ENCODE measurements around the gene ANHX. TPM values are rescaled to one million over a fixed set of nuclear protein-coding genes. Genes with fewer than 3 reads are reported as not detected.

Gene ANHX
- total RNA-seq, 1 experiment from 2014 or later: not detected

DNA sequence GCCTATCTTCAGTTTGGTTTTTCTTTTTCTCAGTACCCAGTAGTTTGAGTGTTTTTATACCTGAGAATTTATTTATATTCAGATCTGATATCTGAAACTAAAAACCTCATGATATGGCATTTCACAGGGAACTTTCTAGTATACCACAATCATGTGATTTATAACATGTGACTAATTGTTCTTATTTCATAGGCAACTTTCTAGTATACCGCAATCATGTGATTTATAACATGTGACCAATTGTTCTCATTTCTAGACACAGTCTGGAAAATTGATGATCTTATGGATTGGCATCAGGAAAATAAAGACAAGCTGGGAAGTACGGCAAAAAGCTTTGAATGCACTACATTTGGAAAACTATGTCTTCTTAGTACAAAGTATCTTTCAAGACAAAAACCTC, 33.8 kb downstream of the ANHX start:
- Histone ChIP-seq H3K4me3 (ENCODE audit: low read depth, low read length, poor library complexity, severe bottlenecking) (no peak overlapping the region), H3K36me3 (ENCODE audit: insufficient read depth, low read length, poor library complexity, severe bottlenecking) (peaks cover 45% of the 10 kb centered on the region), H3K4me1 (ENCODE audit: insufficient read depth, low read length, poor library complexity, severe bottlenecking) (no peaks in the 10 kb centered on the region), H3K27ac (ENCODE audit: low read depth, low read length, poor library complexity, severe bottlenecking) (no peak overlapping the region), H3K27me3 (replicated peaks; ENCODE audit: insufficient read depth, low read depth, low read length, poor library complexity) (no peaks in the 10 kb centered on the region), H3K9me3 (ENCODE audit: low read depth, low read length, poor library complexity, severe bottlenecking) (peaks cover 66% of the 10 kb centered on the region)
- no TSS peak for BruUV-seq (replicated peaks)
- intact Hi-C loops (cut with micrococcal nuclease; ENCODE audit: unreplicated experiment): no loop called here
- no peak for DNase-seq (ENCODE audit: low spot score)
- CTCF ChIA-PET: no interaction called here
- POLR2A ChIA-PET (ENCODE audit: low non-redundant PET): no interaction called here
- TF ChIP-seq, protein P1, sequence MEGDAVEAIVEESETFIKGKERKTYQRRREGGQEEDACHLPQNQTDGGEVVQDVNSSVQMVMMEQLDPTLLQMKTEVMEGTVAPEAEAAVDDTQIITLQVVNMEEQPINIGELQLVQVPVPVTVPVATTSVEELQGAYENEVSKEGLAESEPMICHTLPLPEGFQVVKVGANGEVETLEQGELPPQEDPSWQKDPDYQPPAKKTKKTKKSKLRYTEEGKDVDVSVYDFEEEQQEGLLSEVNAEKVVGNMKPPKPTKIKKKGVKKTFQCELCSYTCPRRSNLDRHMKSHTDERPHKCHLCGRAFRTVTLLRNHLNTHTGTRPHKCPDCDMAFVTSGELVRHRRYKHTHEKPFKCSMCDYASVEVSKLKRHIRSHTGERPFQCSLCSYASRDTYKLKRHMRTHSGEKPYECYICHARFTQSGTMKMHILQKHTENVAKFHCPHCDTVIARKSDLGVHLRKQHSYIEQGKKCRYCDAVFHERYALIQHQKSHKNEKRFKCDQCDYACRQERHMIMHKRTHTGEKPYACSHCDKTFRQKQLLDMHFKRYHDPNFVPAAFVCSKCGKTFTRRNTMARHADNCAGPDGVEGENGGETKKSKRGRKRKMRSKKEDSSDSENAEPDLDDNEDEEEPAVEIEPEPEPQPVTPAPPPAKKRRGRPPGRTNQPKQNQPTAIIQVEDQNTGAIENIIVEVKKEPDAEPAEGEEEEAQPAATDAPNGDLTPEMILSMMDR (conservative IDR thresholded peaks at IDR 0.05; ENCODE audit: low read depth, low read length): no peak
- TF ChIP-seq EZH2 (IDR thresholded peaks at IDR 0.05; ENCODE audit: borderline replicate concordance, low read depth, low read length, poor library complexity, severe bottlenecking): no peak

DNA sequence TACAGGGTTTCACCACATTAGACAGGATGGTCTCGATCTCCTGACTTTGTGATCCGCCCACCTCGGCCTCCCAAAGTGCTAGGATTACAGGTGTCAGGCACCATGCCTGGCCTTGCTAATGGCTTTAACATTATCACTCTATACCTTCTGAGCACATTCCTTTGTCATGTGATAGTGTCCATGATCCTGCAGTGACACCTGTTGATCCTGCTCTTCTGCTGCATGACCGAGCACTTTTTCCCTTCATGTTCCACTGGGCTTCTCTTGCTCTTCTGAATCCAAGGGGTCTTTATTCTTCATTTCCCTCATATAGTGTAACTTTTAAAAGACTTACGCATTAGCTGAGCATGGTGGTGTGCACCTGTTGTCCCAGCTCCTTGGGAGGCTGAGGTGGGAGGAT, 42.8 kb downstream of the ANHX start:
- CTCF ChIA-PET: no interaction called here
- Histone ChIP-seq H3K36me3 (ENCODE audit: insufficient read depth, low read length, poor library complexity, severe bottlenecking) (peaks cover 80% of the 10 kb centered on the region), H3K27me3 (replicated peaks; ENCODE audit: insufficient read depth, low read depth, low read length, poor library complexity) (no peaks in the 10 kb centered on the region), H3K4me3 (ENCODE audit: low read depth, low read length, poor library complexity, severe bottlenecking) (no peak overlapping the region), H3K27ac (ENCODE audit: low read depth, low read length, poor library complexity, severe bottlenecking) (no peak overlapping the region), H3K4me1 (ENCODE audit: insufficient read depth, low read length, poor library complexity, severe bottlenecking) (no peaks in the 10 kb centered on the region), H3K9me3 (ENCODE audit: low read depth, low read length, poor library complexity, severe bottlenecking) (peaks cover 74% of the 10 kb centered on the region)
- TF ChIP-seq, protein P1 (conservative IDR thresholded peaks at IDR 0.05; ENCODE audit: low read depth, low read length): no peak
- no peak for TF ChIP-seq EZH2 (IDR thresholded peaks at IDR 0.05; ENCODE audit: borderline replicate concordance, low read depth, low read length, poor library complexity, severe bottlenecking)
- DNase-seq (ENCODE audit: low spot score): no peak
- BruUV-seq (replicated peaks): no TSS peak
- intact Hi-C loops (cut with micrococcal nuclease; ENCODE audit: unreplicated experiment): no loop called here
- POLR2A ChIA-PET (ENCODE audit: low non-redundant PET): no interaction called here

DNA sequence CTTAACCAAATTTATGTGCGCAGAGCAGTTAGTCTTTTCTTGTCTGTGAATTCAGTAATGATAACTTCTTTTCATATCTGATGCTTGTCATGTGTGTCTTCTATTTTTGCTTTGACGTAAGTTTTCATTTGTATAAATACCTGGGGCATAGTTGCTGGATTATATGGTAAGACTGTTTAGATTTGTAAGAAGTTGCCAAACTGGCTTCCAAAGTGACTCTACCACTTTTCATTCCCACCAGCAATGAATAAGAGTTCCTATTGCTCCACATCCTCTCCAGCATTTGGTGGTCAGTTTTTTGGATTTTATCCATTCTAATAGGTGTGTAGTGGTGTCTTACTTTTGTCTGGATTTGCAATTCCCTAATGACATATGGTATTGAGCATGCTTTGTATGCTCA, 45.5 kb downstream of the ANHX start:
- Histone ChIP-seq H3K4me3 (ENCODE audit: low read depth, low read length, poor library complexity, severe bottlenecking) (no peak overlapping the region), H3K4me1 (ENCODE audit: insufficient read depth, low read length, poor library complexity, severe bottlenecking) (no peaks in the 10 kb centered on the region), H3K27me3 (replicated peaks; ENCODE audit: insufficient read depth, low read depth, low read length, poor library complexity) (no peaks in the 10 kb centered on the region), H3K36me3 (ENCODE audit: insufficient read depth, low read length, poor library complexity, severe bottlenecking) (peaks cover 97% of the 10 kb centered on the region), H3K27ac (ENCODE audit: low read depth, low read length, poor library complexity, severe bottlenecking) (no peak overlapping the region), H3K9me3 (ENCODE audit: low read depth, low read length, poor library complexity, severe bottlenecking) (peaks cover 86% of the 10 kb centered on the region)
- ChIA-PET POLR2A (ENCODE audit: low non-redundant PET) (no interaction called here), CTCF (no interaction called here)
- TF ChIP-seq EZH2 (IDR thresholded peaks at IDR 0.05; ENCODE audit: borderline replicate concordance, low read depth, low read length, poor library complexity, severe bottlenecking): no peak
- TF ChIP-seq, protein P1 (conservative IDR thresholded peaks at IDR 0.05; ENCODE audit: low read depth, low read length): no peak
- no TSS peak for BruUV-seq (replicated peaks)
- intact Hi-C loops (cut with micrococcal nuclease; ENCODE audit: unreplicated experiment): no loop called here
- DNase-seq (ENCODE audit: low spot score): no peak
